ENCODE data around the gene MBNL1.

DNA sequence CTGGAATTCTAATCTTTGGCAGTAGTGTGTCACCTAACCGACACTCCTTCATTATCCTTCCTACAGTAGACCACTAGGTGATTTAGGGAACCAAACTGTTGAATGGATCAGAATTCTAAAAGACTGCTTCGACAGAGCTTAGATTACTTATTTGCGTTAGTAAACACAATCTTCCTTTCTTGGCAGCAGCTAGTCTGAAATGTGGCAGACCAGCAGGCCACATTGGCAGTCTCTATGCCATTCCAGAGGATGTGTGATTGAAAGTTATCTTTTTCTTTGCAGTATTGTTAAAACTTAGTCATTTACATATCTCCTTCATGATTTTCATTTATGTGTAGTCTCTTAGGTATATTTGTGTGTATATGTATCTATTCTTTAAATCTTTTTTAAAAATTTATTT, 23.6 kb downstream of the MBNL1 start:
- TF ChIP-seq, protein P1, sequence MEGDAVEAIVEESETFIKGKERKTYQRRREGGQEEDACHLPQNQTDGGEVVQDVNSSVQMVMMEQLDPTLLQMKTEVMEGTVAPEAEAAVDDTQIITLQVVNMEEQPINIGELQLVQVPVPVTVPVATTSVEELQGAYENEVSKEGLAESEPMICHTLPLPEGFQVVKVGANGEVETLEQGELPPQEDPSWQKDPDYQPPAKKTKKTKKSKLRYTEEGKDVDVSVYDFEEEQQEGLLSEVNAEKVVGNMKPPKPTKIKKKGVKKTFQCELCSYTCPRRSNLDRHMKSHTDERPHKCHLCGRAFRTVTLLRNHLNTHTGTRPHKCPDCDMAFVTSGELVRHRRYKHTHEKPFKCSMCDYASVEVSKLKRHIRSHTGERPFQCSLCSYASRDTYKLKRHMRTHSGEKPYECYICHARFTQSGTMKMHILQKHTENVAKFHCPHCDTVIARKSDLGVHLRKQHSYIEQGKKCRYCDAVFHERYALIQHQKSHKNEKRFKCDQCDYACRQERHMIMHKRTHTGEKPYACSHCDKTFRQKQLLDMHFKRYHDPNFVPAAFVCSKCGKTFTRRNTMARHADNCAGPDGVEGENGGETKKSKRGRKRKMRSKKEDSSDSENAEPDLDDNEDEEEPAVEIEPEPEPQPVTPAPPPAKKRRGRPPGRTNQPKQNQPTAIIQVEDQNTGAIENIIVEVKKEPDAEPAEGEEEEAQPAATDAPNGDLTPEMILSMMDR (IDR thresholded peaks at IDR 0.05) = no peak
- TF ChIP-seq POLR2A (IDR thresholded peaks at IDR 0.05) = no peak
